HG03558 (cell line): ENCODE results near the gene SYPL1.
A peak's percentile ranks its signal among the peaks of the same experiment; 100 is the strongest.
"Not testable (repeated sequence)": the region's sequence is repeated elsewhere in the genome, so short reads cannot be mapped to it uniquely, and the experiment has no call there.

Experiments used
- ATAC-seq: cut with Tn5 transposase; IDR thresholded peaks from one replicate; pipeline ENCODE4 v1.9.1; 2021; ENCODE audit warnings: moderate number of reproducible peaks; ENCODE audit not compliant: unreplicated experiment; ENCODE audit errors: extremely low read depth

SYPL1 gene

GRCh38 chr7:106112118-106112971 lies at the start of gene SYPL1:
TSS of gene SYPL1 (minus strand) at chr7:106112312. CDS start at chr7:106112208, 104 bp downstream.
- ATAC-seq: peak; percentile 55

DNA sequence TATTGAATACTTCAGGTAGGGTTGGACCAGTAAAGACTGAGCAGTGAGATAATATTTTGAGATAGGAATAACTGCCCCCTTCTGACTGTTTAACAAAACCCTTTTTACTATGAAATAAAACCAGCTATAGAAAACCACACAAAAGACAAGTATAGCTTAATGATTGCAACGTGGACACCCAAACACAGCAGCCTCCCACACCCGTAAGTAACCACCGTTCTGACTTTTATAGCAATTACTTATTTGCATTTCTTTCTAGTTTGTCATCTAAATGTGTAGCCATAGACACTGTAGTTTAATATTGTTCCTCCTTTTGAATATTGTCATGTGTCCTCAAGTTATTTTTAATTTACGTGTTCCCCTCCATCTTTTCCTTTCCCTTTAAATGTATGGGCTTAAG lies 42.9 kb upstream of the SYPL1 start:
- no peak for ATAC-seq

GRCh38 chr7:106153891-106154449 lies 41.9 kb upstream of the SYPL1 start:
- peak; percentile 49 for ATAC-seq

DNA sequence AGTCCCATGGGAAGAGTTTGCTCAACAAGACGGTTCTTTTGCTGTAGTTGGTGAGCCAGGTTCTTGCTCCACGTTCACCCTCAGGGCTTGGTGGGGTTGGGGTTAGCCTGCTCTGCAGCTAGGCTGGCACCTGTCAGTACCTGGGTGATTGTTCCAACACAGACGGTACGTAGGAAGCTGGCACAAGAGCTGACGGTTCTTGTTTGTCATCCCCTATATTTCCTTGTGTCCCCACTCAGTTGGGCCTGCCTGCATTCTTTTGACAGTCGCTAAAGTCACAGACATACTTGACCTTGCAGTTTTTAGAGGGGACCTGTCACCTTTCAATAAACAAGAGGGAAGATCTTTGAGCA lies 40.2 kb upstream of the SYPL1 start:
- no peak for ATAC-seq

DNA sequence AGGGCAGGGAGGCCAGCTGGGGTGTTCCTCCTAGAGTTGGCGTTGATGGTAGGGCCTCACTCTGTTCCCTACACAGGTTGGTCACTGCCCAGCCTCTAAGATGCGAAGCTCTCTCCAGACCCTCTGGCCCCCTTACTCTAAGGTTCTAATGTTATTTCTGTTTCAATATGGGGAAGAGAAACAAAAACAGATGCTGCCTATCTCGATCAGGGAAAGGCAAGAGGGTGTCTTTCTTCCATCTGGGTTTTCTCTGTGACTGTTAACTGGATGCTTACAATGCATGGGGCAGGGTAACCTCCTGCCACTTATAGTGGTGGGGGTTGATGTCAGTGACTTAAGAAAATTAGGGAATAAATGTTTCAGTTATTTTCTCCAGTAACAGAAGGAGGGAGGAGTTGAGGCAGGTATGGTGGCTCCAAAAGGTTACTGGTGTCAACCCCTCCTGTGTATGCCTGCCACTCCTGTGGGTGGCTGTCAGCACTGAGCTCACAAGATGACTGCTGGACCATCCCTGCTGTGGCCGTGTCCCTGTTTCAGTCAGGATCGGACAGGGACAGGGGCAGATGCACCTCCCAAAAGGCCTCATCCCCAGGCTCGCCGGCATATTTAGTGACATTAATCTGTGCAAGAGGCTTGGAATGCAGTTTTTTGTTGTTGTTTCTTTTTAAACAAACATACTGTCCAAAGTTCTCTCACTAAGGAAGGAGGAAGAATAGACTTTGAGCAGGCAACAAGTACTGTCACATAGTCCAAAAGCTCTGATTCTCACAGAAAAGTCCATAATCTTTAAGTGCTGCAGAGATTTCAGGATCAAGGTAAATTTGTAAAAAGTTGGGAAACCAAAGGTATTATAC lies 39.6 kb upstream of the SYPL1 start:
- ATAC-seq: no peak

GRCh38 chr7:106143711-106144337 lies 31.7 kb upstream of the SYPL1 start:
- no peak for ATAC-seq

GRCh38 chr7:106142136-106142535 lies 30.0 kb upstream of the SYPL1 start:
- no peak for ATAC-seq

GRCh38 chr7:106140406-106141173 lies 28.5 kb upstream of the SYPL1 start:
- ATAC-seq: no peak

DNA sequence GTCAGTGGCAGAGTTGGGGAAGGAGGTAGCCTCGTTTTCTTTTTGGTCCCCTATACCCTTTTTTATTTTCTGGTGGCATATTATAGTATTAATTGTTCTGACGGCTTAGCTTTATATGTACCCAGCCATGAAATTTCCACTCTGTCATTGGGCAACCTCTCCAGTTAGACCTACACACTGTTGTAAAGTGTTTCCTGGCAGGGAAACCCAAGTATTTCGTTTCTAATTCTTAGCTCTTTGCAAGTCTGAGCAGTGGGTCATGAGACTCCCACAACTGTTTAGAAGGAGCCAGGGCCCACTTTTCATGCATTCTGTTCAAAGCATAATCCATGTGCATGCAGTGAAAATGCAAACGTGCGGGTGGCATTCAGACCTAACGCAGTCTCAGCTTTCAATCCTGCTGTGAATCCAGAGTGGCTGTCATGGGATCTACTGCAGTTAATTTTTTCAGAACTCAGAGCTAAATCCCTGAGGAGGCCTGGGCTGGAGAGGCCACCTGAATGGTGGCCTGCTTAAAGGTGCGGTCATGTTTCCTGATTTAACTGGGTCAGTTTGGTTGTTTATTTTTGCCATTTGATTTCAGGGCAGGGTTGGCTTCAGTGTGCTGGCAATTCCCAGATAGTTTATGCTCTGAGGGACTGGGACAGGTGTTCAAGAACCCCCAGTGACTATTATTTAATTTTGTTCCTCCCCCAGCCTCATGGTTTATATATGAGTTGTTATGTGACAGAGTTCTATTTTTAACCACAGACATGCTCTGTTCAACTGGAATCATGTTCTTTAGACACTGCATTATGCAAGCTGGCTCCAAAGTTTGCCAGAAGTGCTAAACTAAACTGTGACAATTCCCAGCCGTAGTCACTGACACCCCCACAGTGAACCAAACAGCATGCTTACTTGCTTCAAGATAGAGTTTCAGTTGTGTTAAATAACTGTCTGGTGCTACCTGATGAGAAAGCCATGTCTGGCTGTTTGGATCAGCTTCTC lies 27.4 kb upstream of the SYPL1 start:
- no peak for ATAC-seq

GRCh38 chr7:106138776-106139175 lies 26.7 kb upstream of the SYPL1 start:
- ATAC-seq: no peak

- not testable (repeated sequence) for ATAC-seq
These were observed 26.1 kb upstream of the SYPL1 start for GRCh38 chr7:106138181-106138580.

DNA sequence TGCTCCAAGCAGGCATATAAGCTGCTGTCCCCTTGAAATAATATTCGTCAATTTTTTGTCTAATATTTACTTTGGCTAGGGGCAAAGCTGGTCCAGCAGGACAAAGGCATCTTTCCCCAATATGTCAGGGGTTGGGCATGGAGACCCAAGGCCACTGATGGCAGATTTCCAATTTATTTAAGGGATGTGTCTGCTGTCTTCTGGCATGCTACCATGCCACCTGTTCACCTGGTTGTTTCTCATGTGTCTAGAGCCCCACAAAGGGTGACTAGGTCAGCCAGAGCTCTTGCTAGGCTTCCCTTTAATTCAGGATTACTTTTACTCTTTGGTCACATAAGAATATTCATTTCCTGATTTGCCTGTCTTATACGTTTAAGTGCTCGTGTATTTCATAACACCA lies 22.1 kb upstream of the SYPL1 start:
- ATAC-seq: no peak

DNA sequence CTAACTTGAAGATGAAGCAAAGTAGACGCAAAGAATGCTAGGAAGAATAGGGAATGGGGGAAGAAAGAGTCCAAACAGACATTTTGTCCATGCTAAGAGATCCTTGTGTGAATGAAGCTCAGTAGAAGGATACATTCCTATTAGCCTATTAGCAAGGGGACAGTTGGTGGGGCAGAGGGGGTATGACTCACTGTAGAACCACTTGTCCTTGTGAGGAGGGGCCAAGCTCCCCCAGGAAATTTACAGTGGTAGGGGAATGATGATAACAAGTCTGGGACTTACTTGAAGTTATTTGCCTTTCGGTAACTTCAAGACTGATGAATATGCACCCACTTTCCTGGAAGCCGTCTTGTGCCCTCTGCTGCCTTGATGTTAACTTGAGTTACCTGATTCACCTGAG lies 17.2 kb upstream of the SYPL1 start:
- ATAC-seq: no peak

GRCh38 chr7:106128836-106129235 lies 16.7 kb upstream of the SYPL1 start:
- no peak for ATAC-seq

- no peak for ATAC-seq
These were observed 16.1 kb upstream of the SYPL1 start for GRCh38 chr7:106127984-106128780.

DNA sequence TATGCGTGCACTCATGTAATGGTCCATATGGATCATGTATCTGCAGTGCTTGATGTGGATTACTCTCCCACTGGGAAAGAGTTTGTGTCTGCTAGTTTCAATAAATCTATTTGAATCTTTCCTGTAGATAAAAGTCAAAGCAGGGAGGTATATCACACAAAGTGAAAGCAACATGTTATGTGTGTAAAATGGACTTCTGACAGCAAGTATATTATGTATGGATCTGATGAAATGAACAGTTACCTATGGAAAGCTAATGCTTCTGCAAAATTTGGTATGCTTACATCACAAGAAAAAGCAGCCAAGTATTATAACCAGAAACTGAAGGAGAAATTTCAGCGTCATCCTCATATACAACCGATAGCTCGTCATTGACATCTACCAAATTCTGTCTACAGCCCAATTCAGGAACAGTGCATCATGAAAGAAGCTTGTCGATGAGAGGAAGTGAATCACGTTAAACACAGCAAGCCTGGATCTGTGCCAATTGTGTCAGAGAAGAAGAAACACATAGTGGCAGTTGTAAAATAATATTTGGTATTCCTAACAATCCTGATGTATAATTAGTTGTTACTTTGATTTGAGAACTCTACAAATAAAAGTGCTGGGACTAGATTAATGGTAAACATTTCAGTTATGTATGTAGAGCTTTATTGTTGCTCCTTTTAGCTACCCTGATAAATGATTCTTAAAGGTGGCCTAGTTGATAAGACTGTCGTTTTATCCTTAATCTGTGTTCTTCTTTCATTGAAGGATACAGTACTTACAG lies 14.2 kb upstream of the SYPL1 start:
- ATAC-seq: no peak

- no peak for ATAC-seq
These were observed 13.3 kb upstream of the SYPL1 start for GRCh38 chr7:106125417-106125816.
